ENCODE data around the gene DMRT1.
"Not testable (repeated sequence)": the region's sequence is repeated elsewhere in the genome, so short reads cannot be mapped to it uniquely, and the experiment has no call there.

The DMRT1 gene

GRCh38 chr9:859251-859650 lies 17.8 kb downstream of the DMRT1 start:
- DNase-seq (ENCODE audit: low read depth in 2 of 2) = no peak

- no peak for DNase-seq (ENCODE audit: low read depth in 2 of 2)
These were observed 19.2 kb downstream of the DMRT1 start for GRCh38 chr9:860706-861105.

GRCh38 chr9:861525-861924 lies 20.0 kb downstream of the DMRT1 start:
- DNase-seq (ENCODE audit: low read depth in 2 of 2) = not testable (repeated sequence)

- DNase-seq (ENCODE audit: low read depth in 2 of 2) = no peak
These were observed 33.8 kb downstream of the DMRT1 start for GRCh38 chr9:875119-875962.

- DNase-seq (ENCODE audit: low read depth in 2 of 2) = no peak
These were observed 34.9 kb downstream of the DMRT1 start for GRCh38 chr9:876425-876824.

GRCh38 chr9:878239-878638 lies 36.7 kb downstream of the DMRT1 start:
- DNase-seq (ENCODE audit: low read depth in 2 of 2) = no peak

GRCh38 chr9:880725-881124 lies 39.2 kb downstream of the DMRT1 start:
- no peak for DNase-seq (ENCODE audit: low read depth in 2 of 2)

GRCh38 chr9:882416-882924 lies 41.0 kb downstream of the DMRT1 start:
- no peak for DNase-seq (ENCODE audit: low read depth in 2 of 2)

- no peak for DNase-seq (ENCODE audit: low read depth in 2 of 2)
These were observed 41.5 kb downstream of the DMRT1 start for GRCh38 chr9:883011-883410.

GRCh38 chr9:886886-887285 lies 45.4 kb downstream of the DMRT1 start:
- no peak for DNase-seq (ENCODE audit: low read depth in 2 of 2)

- DNase-seq (ENCODE audit: low read depth in 2 of 2) = no peak
These were observed 50.6 kb downstream of the DMRT1 start for GRCh38 chr9:892123-892522.

- DNase-seq (ENCODE audit: low read depth in 2 of 2) = no peak
These were observed 51.6 kb downstream of the DMRT1 start for GRCh38 chr9:893115-893514.

- DNase-seq (ENCODE audit: low read depth in 2 of 2) = peak; percentile 2 to 9
These were observed 52.4 kb downstream of the DMRT1 start for GRCh38 chr9:893843-894420.

- no peak for DNase-seq (ENCODE audit: low read depth in 2 of 2)
These were observed 58.1 kb downstream of the DMRT1 start for GRCh38 chr9:899440-900184.

- DNase-seq (ENCODE audit: low read depth in 2 of 2) = no peak
These were observed 62.4 kb downstream of the DMRT1 start for GRCh38 chr9:903886-904285.

- no peak for DNase-seq (ENCODE audit: low read depth in 2 of 2)
These were observed 64.4 kb downstream of the DMRT1 start for GRCh38 chr9:905906-906305.

GRCh38 chr9:908536-909205 lies 67.2 kb downstream of the DMRT1 start:
- DNase-seq (ENCODE audit: low read depth in 2 of 2) = no peak

GRCh38 chr9:911005-911404 lies 69.5 kb downstream of the DMRT1 start:
- DNase-seq (ENCODE audit: low read depth in 2 of 2) = no peak

- DNase-seq (ENCODE audit: low read depth in 2 of 2) = no peak
These were observed 71.3 kb downstream of the DMRT1 start for GRCh38 chr9:912776-913175.

- not testable (repeated sequence) for DNase-seq (ENCODE audit: low read depth in 2 of 2)
These were observed 72.0 kb downstream of the DMRT1 start for GRCh38 chr9:913526-913925.

- no peak for DNase-seq (ENCODE audit: low read depth in 2 of 2)
These were observed 76.2 kb downstream of the DMRT1 start for GRCh38 chr9:917730-918129.

GRCh38 chr9:920927-921326 lies 79.4 kb downstream of the DMRT1 start:
- no peak for DNase-seq (ENCODE audit: low read depth in 2 of 2)

Data from stimulated activated CD4-positive, alpha-beta T cell treated with anti-CD3 and anti-CD28 coated beads, Interleukin-1b, Interleukin-23, amount 100 ng/mL, for 4 hours (primary cell).